Measurements from ENCODE around the gene LRP6.

The LRP6 gene

DNA sequence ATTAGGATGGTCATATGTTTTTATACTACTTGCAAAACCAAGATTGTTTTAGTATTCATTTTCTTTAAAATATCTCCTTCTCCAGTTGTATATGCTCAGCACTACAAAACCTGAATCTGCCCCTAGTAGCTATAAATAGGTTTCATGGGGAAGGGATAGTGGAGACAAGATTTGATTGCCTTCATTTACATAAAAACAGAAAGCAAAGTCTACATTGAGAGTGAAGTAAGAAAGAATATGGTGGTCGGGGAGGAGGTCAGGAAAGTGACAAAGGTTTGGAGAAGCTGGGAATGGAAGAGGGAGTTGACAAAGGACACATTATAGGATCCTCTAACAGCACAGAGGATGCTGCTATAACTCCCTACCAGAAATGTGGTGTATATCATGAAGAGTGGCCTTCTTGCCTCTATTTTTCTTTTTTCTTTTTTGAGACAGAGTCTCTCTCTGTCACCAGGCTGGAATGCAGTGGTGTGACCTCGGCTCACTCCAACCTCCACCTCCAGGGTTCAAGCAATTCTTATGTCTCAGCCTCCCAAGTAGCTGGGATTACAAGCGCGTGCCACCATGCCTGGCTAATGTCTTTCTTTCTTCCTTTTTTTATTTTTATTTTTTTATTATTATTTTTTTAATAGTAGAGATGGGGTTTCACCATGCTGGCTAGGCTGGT, 6.6 kb upstream of the LRP6 start:
- no peak overlapping the region for H3K27ac ChIP-seq (ENCODE audit: poor library complexity, severe bottlenecking)

DNA sequence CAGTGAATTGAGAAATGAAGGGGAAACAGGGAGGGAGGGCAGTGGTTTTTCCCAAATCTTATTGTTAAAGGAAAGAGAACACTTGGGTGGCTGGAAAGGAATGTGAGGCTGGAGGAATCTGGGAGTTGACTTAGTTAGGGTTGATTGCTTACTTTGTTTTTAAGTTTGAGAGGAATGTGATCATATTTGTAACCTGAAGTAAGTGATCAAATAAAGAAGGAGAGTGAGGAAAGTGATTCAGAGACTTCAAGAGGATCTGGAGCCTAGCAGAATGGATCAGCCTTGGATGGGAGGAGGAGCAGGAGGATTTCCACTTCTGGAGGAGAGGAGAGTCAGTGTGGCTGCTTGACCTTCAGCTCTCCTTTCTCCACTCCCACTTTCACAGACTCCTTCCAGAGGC, 6.0 kb upstream of the LRP6 start:
- H3K9me3 ChIP-seq (ENCODE audit: severe bottlenecking), result no peaks in the 10 kb centered on the region
- ATAC-seq (ENCODE audit: low read depth), result no peak
- no peaks in the 10 kb centered on the region for H3K4me1 ChIP-seq (ENCODE audit: insufficient read depth, poor library complexity, severe bottlenecking)
- no peak for DNase-seq (ENCODE audit: low spot score)
- TF ChIP-seq, protein P1, sequence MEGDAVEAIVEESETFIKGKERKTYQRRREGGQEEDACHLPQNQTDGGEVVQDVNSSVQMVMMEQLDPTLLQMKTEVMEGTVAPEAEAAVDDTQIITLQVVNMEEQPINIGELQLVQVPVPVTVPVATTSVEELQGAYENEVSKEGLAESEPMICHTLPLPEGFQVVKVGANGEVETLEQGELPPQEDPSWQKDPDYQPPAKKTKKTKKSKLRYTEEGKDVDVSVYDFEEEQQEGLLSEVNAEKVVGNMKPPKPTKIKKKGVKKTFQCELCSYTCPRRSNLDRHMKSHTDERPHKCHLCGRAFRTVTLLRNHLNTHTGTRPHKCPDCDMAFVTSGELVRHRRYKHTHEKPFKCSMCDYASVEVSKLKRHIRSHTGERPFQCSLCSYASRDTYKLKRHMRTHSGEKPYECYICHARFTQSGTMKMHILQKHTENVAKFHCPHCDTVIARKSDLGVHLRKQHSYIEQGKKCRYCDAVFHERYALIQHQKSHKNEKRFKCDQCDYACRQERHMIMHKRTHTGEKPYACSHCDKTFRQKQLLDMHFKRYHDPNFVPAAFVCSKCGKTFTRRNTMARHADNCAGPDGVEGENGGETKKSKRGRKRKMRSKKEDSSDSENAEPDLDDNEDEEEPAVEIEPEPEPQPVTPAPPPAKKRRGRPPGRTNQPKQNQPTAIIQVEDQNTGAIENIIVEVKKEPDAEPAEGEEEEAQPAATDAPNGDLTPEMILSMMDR (IDR thresholded peaks at IDR 0.05; ENCODE audit: poor library complexity, severe bottlenecking), result no peak
- no peak overlapping the region for H3K4me3 ChIP-seq (ENCODE audit: severe bottlenecking)
- no peak overlapping the region for H3K27ac ChIP-seq (ENCODE audit: poor library complexity, severe bottlenecking)
- no peaks in the 10 kb centered on the region for H3K27me3 ChIP-seq (ENCODE audit: insufficient read depth, poor library complexity, severe bottlenecking)
- H3K36me3 ChIP-seq (ENCODE audit: low read depth), result no peaks in the 10 kb centered on the region

More for the DNA sequence above, 6.6 kb upstream of the LRP6 start:
- no peak for DNase-seq (ENCODE audit: low spot score)
- Histone ChIP-seq H3K4me3 (ENCODE audit: severe bottlenecking) (no peak overlapping the region), H3K27me3 (ENCODE audit: insufficient read depth, poor library complexity, severe bottlenecking) (no peaks in the 10 kb centered on the region), H3K9me3 (ENCODE audit: severe bottlenecking) (no peaks in the 10 kb centered on the region), H3K4me1 (ENCODE audit: insufficient read depth, poor library complexity, severe bottlenecking) (no peaks in the 10 kb centered on the region), H3K36me3 (ENCODE audit: low read depth) (no peaks in the 10 kb centered on the region)
- ATAC-seq (ENCODE audit: low read depth), result no peak
- TF ChIP-seq, protein P1 (IDR thresholded peaks at IDR 0.05; ENCODE audit: poor library complexity, severe bottlenecking), result no peak

DNA sequence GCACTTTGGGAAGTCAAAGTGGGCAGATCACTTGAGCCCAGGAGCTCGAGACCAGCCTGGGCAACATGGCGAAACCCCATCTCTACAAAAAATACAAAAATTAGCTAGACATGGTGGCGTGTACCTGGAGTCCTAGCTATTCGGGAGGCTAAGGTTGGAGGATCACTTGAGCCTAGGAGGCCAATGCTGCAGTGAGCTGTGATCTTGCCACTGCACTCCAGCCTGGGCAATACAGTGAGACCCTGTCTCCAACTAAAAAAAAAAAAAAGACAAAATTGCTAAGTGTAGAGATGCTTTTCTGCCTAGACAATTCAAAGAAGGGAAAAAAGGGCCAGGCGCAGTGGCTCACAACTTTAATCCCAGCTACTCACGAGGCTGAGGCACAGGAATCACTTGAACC, 3.4 kb upstream of the LRP6 start:
- ATAC-seq (ENCODE audit: low read depth) (no peak), DNase-seq (ENCODE audit: low spot score) (no peak)
- Histone ChIP-seq H3K36me3 (ENCODE audit: low read depth) (no peaks in the 10 kb centered on the region), H3K27me3 (ENCODE audit: insufficient read depth, poor library complexity, severe bottlenecking) (no peaks in the 10 kb centered on the region), H3K4me3 (ENCODE audit: severe bottlenecking) (no peak overlapping the region), H3K27ac (ENCODE audit: poor library complexity, severe bottlenecking) (no peak overlapping the region), H3K4me1 (ENCODE audit: insufficient read depth, poor library complexity, severe bottlenecking) (no peaks in the 10 kb centered on the region), H3K9me3 (ENCODE audit: severe bottlenecking) (no peaks in the 10 kb centered on the region)
- TF ChIP-seq, protein P1 (IDR thresholded peaks at IDR 0.05; ENCODE audit: poor library complexity, severe bottlenecking), result no peak

DNA sequence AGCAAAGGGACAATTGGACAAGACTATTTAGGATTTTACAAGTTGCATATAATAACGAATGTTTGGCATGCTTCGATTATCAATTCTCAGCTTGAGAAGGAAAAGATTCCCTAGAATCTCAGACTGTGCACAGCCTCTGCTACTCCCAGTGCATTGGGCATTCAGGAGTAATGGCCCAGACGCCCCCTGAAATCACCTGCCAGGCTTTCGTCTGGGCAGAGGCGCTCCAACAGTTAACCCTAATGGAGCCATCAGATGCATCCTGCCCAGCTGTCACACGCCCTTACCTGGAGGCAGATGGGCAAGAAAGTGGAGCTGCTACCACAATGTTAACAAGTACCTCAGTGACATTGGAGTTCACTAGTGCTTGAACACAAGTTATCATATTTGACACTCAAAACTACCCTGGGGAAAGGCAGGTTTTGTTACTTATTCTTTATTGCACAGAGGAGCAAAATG, 927 bp upstream of the LRP6 start:
- Histone ChIP-seq H3K9me3 (ENCODE audit: severe bottlenecking) (no peaks in the 10 kb centered on the region), H3K27me3 (ENCODE audit: insufficient read depth, poor library complexity, severe bottlenecking) (no peaks in the 10 kb centered on the region), H3K27ac (ENCODE audit: poor library complexity, severe bottlenecking) (no peak overlapping the region), H3K36me3 (ENCODE audit: low read depth) (no peaks in the 10 kb centered on the region), H3K4me3 (ENCODE audit: severe bottlenecking) (peak overlapping the region; percentile 89), H3K4me1 (ENCODE audit: insufficient read depth, poor library complexity, severe bottlenecking) (peaks cover 3% of the 10 kb centered on the region)
- no peak for ATAC-seq (ENCODE audit: low read depth)
- TF ChIP-seq, protein P1 (IDR thresholded peaks at IDR 0.05; ENCODE audit: poor library complexity, severe bottlenecking), result no peak
- no peak for DNase-seq (ENCODE audit: low spot score)

DNA sequence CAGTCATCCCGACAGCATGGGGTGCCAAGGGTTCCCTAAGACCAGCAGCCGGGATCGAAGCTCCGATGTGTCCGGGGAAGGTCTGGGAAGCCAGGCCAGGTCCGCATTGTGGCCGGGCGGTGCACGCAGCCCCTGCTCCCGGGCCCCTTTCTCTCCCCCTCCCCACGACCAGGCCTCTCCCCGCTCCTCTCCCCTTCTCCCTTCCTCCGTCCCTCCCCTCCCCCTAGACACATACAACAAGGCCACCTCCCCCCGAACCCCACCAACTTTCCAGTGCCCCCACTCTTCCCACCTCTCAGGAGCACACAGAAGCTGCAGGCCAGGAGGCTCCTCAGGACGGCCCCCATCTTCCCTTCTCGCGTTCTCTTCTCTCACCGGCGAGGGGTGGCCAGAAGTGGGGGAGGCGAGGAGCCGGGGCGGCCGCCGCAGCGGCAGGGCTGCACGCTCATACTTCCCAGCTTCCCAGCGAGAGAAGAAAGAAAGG, 413 bp downstream of the LRP6 start:
- Histone ChIP-seq H3K27me3 (ENCODE audit: insufficient read depth, poor library complexity, severe bottlenecking) (no peaks in the 10 kb centered on the region), H3K27ac (ENCODE audit: poor library complexity, severe bottlenecking) (peak overlapping the region; percentile 66), H3K36me3 (ENCODE audit: low read depth) (no peaks in the 10 kb centered on the region), H3K4me1 (ENCODE audit: insufficient read depth, poor library complexity, severe bottlenecking) (peaks cover 3% of the 10 kb centered on the region), H3K9me3 (ENCODE audit: severe bottlenecking) (no peaks in the 10 kb centered on the region), H3K4me3 (ENCODE audit: severe bottlenecking) (peak overlapping the region; percentile 89)
- DNase-seq (ENCODE audit: low spot score), result no peak
- TF ChIP-seq, protein P1 (IDR thresholded peaks at IDR 0.05; ENCODE audit: poor library complexity, severe bottlenecking), result no peak
- peak; percentile 65 for ATAC-seq (ENCODE audit: low read depth)
